Liver (tissue), 2 donors: ENCODE measurements around the gene ZNF14.

ENCODE experiments used
- RAD21 ChIP-seq, 2 donors: IDR thresholded peaks; 2 replicates each; pipeline ENCODE4 v1.6.1; 2016; ENCODE audit warnings: antibody characterized with exemption in 2 of 2, mild to moderate bottlenecking in 2 of 2
- TF ChIP-seq, protein P1 (sequence below): IDR thresholded peaks from 2 replicates; pipeline ENCODE4 v1.6.1; 2016; ENCODE audit warnings: antibody characterized with exemption
- donor health status: healthy.

DNA sequence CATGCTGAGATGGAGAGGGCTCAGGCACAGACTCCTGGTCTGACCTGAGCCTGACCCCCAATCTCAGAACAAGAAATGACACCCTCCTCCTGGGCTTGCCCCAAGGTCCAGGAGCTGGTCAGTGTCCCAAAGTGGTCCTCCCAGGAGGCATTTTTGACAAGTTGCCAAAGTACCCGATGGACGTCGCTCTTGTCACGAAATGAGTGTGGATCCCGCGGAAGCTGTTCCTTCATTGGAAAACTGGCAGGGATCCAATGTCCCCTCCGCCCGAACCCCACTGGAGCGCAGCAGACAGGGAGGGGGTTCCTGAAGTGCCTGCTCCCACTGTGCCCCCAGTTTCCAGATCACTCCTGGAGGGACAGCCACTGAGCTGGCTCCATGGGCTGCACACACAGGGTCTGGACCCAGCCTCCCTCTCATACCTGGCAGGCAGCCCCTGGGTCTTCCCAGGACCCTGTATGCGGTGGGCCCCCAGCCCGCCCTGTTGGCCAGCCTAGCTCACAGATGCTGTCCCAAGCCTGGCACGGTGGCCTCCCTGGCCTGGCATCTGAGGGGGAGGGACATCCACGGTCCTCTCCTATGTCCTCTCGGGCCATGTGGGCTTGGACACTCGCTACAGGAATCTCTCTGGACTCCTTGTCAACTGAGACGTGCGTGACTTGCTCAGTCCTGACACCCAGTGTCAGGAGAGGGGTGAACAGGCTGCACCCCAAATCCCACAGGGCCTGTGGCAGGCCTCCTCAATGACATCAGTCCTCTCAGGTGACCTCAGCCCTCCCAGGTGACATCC, 12.8 kb upstream of the ZNF14 start:
- no peak for TF ChIP-seq RAD21 (IDR thresholded peaks at IDR 0.05)
- TF ChIP-seq, protein P1, sequence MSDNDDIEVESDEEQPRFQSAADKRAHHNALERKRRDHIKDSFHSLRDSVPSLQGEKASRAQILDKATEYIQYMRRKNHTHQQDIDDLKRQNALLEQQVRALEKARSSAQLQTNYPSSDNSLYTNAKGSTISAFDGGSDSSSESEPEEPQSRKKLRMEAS: no peak
